ENCODE data around the gene MTF2.

GRCh38 chr1:93172778-93173177 lies 93.7 kb downstream of the MTF2 start:
- TF ChIP-seq, protein P1, sequence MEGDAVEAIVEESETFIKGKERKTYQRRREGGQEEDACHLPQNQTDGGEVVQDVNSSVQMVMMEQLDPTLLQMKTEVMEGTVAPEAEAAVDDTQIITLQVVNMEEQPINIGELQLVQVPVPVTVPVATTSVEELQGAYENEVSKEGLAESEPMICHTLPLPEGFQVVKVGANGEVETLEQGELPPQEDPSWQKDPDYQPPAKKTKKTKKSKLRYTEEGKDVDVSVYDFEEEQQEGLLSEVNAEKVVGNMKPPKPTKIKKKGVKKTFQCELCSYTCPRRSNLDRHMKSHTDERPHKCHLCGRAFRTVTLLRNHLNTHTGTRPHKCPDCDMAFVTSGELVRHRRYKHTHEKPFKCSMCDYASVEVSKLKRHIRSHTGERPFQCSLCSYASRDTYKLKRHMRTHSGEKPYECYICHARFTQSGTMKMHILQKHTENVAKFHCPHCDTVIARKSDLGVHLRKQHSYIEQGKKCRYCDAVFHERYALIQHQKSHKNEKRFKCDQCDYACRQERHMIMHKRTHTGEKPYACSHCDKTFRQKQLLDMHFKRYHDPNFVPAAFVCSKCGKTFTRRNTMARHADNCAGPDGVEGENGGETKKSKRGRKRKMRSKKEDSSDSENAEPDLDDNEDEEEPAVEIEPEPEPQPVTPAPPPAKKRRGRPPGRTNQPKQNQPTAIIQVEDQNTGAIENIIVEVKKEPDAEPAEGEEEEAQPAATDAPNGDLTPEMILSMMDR (IDR thresholded peaks at IDR 0.05; ENCODE audit: low read depth, low read length): no peak
- TF ChIP-seq MAX (IDR thresholded peaks at IDR 0.05; ENCODE audit: low read depth, low read length) (no peak), POLR2A (IDR thresholded peaks at IDR 0.05; ENCODE audit: extremely low read depth, insufficient read length) (no peak), MYC (IDR thresholded peaks at IDR 0.05; ENCODE audit: low read depth, low read length) (no peak)

All from NB4 (cell line).